Myocyte (in vitro differentiated cells): ENCODE measurements around the gene NOL4L. TPM values are rescaled to one million over a fixed set of nuclear protein-coding genes. Genes with fewer than 3 reads are reported as not detected.

Source experiments
- total RNA-seq: library from RNA; depleted of rRNA; stranded (reverse); fragments of >200 nt; gene quantifications from 2 replicates; pipeline ENCODE4 v1.2.3, GENCODE V29; 2014

Gene NOL4L
- total RNA-seq, 1 donor from 2014 or later = 2.5 TPM

Other genes with a start within 250 kb of the NOL4L start
- gene ASXL1, start 227.0 kb downstream of the NOL4L start, total RNA-seq = 27.0 and 29.9 TPM in 2 replicates
- 0.05 TPM in 1 of 2 replicates, not detected in the other for gene C20orf203, start 88.6 kb upstream of the NOL4L start, total RNA-seq
- 28.1 and 32.5 TPM in 2 replicates for gene COMMD7, start 158.1 kb upstream of the NOL4L start, total RNA-seq
- 0.59 and 1.5 TPM in 2 replicates for gene DNMT3B, start 177.1 kb upstream of the NOL4L start, total RNA-seq
- 110 and 140 TPM in 2 replicates for gene MAPRE1, start 234.6 kb upstream of the NOL4L start, total RNA-seq